Activated B cell treated with CpG ODN at 0.5 μM for 24 hours (primary cell): ENCODE data around the gene SLC4A5. TPM values are rescaled to one million over a fixed set of nuclear protein-coding genes. Genes with fewer than 3 reads are reported as not detected.

Experiments
- ATAC-seq: fragments of 200-7000 bp; cut with Tn5 transposase; one replicate; pipeline ENCODE4 v1.10.0; 2021; ENCODE audit warnings: low read depth, mild to moderate bottlenecking, moderate library complexity
- CTCF ChIA-PET: fragments of 350-600 bp; sonication (Branson Sonifier 250); formaldehyde crosslinking; loops from one replicate; lab custom pipeline; 2021; ENCODE audit warnings: antibody characterized with exemption; lab: Charles Lee
- POLR2A ChIA-PET: fragments of 350-600 bp; sonication (Branson Sonifier 250); formaldehyde crosslinking; loops from one replicate; lab custom pipeline; 2021; ENCODE audit warnings: antibody characterized with exemption; lab: Charles Lee
- DNase-seq: peaks from one replicate; pipeline ENCODE4 v3.0.0; 2022
- H3K27ac Mint-ChIP-seq: one replicate; pipeline ENCODE4 v1.8.0; 2020; ENCODE audit warnings: mixed read lengths
- H3K27me3 Mint-ChIP-seq: one replicate; pipeline ENCODE4 v1.8.0; 2021; ENCODE audit warnings: mixed read lengths
- H3K36me3 Mint-ChIP-seq: one replicate; pipeline ENCODE4 v1.8.0; 2021; ENCODE audit warnings: low read depth, mixed read lengths
- H3K4me1 Mint-ChIP-seq: one replicate; pipeline ENCODE4 v1.8.0; 2021; ENCODE audit warnings: mixed read lengths
- H3K4me3 Mint-ChIP-seq: one replicate; pipeline ENCODE4 v1.8.0; 2020; ENCODE audit warnings: mild to moderate bottlenecking, mixed read lengths
- H3K9me3 Mint-ChIP-seq: one replicate; pipeline ENCODE4 v1.8.0; 2020; ENCODE audit warnings: mixed read lengths
- CTCF ChIP-seq: fragments of 200-600 bp; IDR thresholded peaks from one replicate; pipeline ENCODE4 v1.8.0; 2022; ENCODE audit warnings: antibody characterized with exemption, mild to moderate bottlenecking
- intact Hi-C: fragments of 100-400 bp; cut with micrococcal nuclease; formaldehyde crosslinking; loops from one replicate; pipeline ENCODE4 v1.15.1; 2024
- total RNA-seq: library from RNA; stranded (reverse); gene quantifications from 2 replicates; pipeline ENCODE4 v1.2.3, GENCODE V29; 2022

Gene SLC4A5, protein sequence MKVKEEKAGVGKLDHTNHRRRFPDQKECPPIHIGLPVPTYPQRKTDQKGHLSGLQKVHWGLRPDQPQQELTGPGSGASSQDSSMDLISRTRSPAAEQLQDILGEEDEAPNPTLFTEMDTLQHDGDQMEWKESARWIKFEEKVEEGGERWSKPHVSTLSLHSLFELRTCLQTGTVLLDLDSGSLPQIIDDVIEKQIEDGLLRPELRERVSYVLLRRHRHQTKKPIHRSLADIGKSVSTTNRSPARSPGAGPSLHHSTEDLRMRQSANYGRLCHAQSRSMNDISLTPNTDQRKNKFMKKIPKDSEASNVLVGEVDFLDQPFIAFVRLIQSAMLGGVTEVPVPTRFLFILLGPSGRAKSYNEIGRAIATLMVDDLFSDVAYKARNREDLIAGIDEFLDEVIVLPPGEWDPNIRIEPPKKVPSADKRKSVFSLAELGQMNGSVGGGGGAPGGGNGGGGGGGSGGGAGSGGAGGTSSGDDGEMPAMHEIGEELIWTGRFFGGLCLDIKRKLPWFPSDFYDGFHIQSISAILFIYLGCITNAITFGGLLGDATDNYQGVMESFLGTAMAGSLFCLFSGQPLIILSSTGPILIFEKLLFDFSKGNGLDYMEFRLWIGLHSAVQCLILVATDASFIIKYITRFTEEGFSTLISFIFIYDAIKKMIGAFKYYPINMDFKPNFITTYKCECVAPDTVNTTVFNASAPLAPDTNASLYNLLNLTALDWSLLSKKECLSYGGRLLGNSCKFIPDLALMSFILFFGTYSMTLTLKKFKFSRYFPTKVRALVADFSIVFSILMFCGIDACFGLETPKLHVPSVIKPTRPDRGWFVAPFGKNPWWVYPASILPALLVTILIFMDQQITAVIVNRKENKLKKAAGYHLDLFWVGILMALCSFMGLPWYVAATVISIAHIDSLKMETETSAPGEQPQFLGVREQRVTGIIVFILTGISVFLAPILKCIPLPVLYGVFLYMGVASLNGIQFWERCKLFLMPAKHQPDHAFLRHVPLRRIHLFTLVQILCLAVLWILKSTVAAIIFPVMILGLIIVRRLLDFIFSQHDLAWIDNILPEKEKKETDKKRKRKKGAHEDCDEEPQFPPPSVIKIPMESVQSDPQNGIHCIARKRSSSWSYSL
- total RNA-seq = 5.4 and 5.9 TPM in 2 replicates

GRCh38 chr2:74343316-74343715, at the start of gene SLC4A5:
Gene SLC4A5 (minus strand): TSS chr2:74343416. CDS start chr2:74315023, 28,393 bp downstream.
- ChIA-PET CTCF (interaction anchor here (0.7 to 1.0 kb wide), 2 partner anchors 8 to 372 kb away, joined by 3 read pairs; no protein-coding TSS in a partner anchor), POLR2A (no interaction called here)
- H3K9me3 Mint-ChIP-seq = no peaks in the 10 kb centered on the region

DNA sequence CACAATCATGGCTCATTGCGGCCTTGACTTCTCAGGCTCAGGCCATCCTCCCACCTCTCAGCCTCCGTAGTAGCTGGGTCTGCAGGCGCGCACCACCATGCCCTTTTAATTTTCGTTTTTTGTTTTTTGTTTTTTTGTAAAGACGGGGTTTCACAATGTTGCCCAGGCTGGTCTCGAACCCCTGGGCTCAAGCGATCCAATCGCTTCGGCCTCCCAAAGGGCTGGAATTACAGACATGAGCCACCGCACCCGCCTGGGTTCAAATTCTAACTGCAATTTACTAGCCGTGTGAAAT, 49.2 kb upstream of the SLC4A5 start:
- peak overlapping the region; percentile 96 for H3K4me3 Mint-ChIP-seq
- no peaks in the 10 kb centered on the region for H3K9me3 Mint-ChIP-seq
- no peak for TF ChIP-seq CTCF
- CTCF ChIA-PET = interaction anchor here (1.0 to 4.0 kb wide), 9 partner anchors 9 to 568 kb away, joined by 3 to 14 read pairs (median 5); partner anchors contain the start of genes CCDC142, DCTN1, MRPL53 and TTC31
- POLR2A ChIA-PET = interaction anchor here (0.5 to 1.9 kb wide), 15 partner anchors 22 to 272 kb away, joined by 3 to 18 read pairs (median 5); partner anchors contain the start of genes AUP1, C2orf81, HTRA2 and INO80B
- intact Hi-C loops = loop anchor here (1.0 to 2.0 kb wide), 6 partner anchors 29 to 194 kb away; partner anchors contain the start of genes AUP1, C2orf81, HTRA2 and TTC31
- peaks cover 7% of the 10 kb centered on the region for H3K36me3 Mint-ChIP-seq
- H3K4me1 Mint-ChIP-seq = peaks cover 6% of the 10 kb centered on the region
- H3K27ac Mint-ChIP-seq = no peak overlapping the region
- H3K27me3 Mint-ChIP-seq = peaks cover 4% of the 10 kb centered on the region
- ATAC-seq = no peak
- DNase-seq = no peak

More at GRCh38 chr2:74343316-74343715, at the start of gene SLC4A5:
- no peak for TF ChIP-seq CTCF
- ATAC-seq (no peak), DNase-seq (no peak)
- no peaks in the 10 kb centered on the region for H3K36me3 Mint-ChIP-seq
- H3K4me1 Mint-ChIP-seq = no peaks in the 10 kb centered on the region
- H3K4me3 Mint-ChIP-seq = no peak within 1 kb of the TSS
- H3K27me3 Mint-ChIP-seq = no peaks in the 10 kb centered on the region
- intact Hi-C loops = no loop called here
- H3K27ac Mint-ChIP-seq = no peak within 1 kb of the TSS

DNA sequence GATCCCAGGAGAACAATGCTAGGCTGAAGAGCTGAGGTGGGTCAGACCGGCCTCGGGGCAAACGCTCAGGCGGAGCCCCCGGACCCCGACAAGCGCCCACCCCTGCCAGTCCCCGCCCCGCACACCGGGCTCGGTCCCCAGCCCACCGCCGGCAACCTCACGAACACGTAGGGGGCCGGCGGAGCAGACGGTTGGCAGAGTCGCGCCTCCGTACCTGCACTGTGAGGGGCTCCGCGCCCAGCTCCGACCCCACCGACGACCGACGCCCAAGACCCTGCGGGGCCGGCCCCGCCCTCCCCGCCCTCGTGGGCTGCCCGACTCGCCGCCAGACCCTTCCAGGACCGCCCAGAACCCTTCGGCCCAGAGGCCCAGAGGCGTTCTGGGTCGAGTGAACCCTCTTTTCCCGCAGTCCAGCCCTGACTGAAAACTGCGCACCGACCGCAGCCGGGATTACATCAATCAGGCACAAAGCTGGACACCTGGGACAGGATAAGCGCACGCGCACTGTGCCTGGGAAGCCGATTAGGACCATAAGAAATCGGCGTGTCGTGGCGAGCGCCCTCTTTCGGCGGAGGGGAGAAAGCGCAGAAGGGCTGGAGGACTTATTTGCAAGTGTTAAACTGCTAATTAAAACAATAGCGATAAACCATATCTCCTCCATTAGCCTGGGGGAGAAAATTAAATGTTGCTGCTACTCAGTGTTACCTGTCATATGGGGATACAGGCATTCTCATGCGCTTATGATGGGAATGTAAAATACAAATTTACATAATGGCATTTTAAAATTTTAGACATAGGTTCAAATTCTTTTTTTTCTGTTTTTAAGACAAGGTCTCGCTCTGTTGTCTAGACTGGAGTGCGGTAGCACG, 48.6 kb upstream of the SLC4A5 start:
- no peaks in the 10 kb centered on the region for H3K9me3 Mint-ChIP-seq
- peak overlapping the region; percentile 96 for H3K4me3 Mint-ChIP-seq
- POLR2A ChIA-PET = interaction anchor here (0.5 to 1.9 kb wide), 21 partner anchors 12 to 441 kb away, joined by 3 to 18 read pairs (median 4); partner anchors contain the start of genes AUP1, C2orf81, HTRA2 and INO80B
- H3K4me1 Mint-ChIP-seq = peaks cover 6% of the 10 kb centered on the region
- intact Hi-C loops = loop anchor here (1.0 to 2.0 kb wide), 8 partner anchors 29 to 655 kb away; partner anchors contain the start of genes AUP1, C2orf81, HTRA2 and TPRKB
- DNase-seq (peak; percentile 94), ATAC-seq (peak; percentile 89)
- peak overlapping the region; percentile 99 for H3K27ac Mint-ChIP-seq
- TF ChIP-seq CTCF = peak; percentile 93
- CTCF ChIA-PET = interaction anchor here (0.7 to 4.0 kb wide), 18 partner anchors 9 to 567 kb away, joined by 3 to 14 read pairs (median 4); partner anchors contain the start of genes CCDC142, DCTN1, MRPL53 and TTC31
- H3K27me3 Mint-ChIP-seq = peaks cover 4% of the 10 kb centered on the region
- peaks cover 7% of the 10 kb centered on the region for H3K36me3 Mint-ChIP-seq

- Mint-ChIP-seq H3K4me3 (peak overlapping the region; percentile 96), H3K9me3 (no peaks in the 10 kb centered on the region), H3K27ac (peak overlapping the region; percentile 99), H3K4me1 (peaks cover 6% of the 10 kb centered on the region), H3K27me3 (peaks cover 4% of the 10 kb centered on the region), H3K36me3 (peaks cover 7% of the 10 kb centered on the region)
- TF ChIP-seq CTCF = no peak
- POLR2A ChIA-PET = interaction anchor here (0.6 to 1.9 kb wide), 16 partner anchors 12 to 442 kb away, joined by 3 to 18 read pairs (median 5); partner anchors contain the start of genes AUP1, C2orf81, HTRA2 and INO80B
- ATAC-seq = no peak
- intact Hi-C loops = loop anchor here (1.0 to 2.0 kb wide), 2 partner anchors 67 to 654 kb away; partner anchors contain the start of genes TPRKB and WBP1
- CTCF ChIA-PET = interaction anchor here (0.8 to 4.0 kb wide), 16 partner anchors 8 to 567 kb away, joined by 3 to 14 read pairs (median 4); partner anchors contain the start of genes CCDC142, DCTN1, MRPL53 and TTC31
- DNase-seq = no peak
These were observed 48.0 kb upstream of the SLC4A5 start for GRCh38 chr2:74391209-74391579.
